ENCODE measurements around the gene NCMAP. TPM values are rescaled to one million over a fixed set of nuclear protein-coding genes. Genes with fewer than 3 reads are reported as not detected.

The NCMAP gene
- total RNA-seq, 2 donors from 2014 or later, result 2.0 to 7.7 TPM

GRCh38 chr1:24594328-24594598, 38.4 kb downstream of the NCMAP start:
- Histone ChIP-seq H3K4me1 (replicated peaks) (no peaks in the 10 kb centered on the region), H3K27ac (peak overlapping the region in 1 of 2 donors; percentile 23), H3K27me3 (replicated peaks; ENCODE audit: insufficient read depth) (no peaks in the 10 kb centered on the region), H3K36me3 (no peaks in the 10 kb centered on the region), H3K4me3 (no peak overlapping the region), H3K9me3 (no peaks in the 10 kb centered on the region)
- intact Hi-C loops (cut with DNase I), result no loop called here
- TF ChIP-seq POLR2A (IDR thresholded peaks at IDR 0.05), result no peak
- TF ChIP-seq POLR2AphosphoS5 (IDR thresholded peaks at IDR 0.05), result peak; percentile 76
- DNase-seq (ENCODE audit: low spot score), result peak; percentile 47
- WGBS, result 50% methylated on average over 3 of the region's 3 CpGs

- WGBS, result 82% methylated on average over 9 of the region's 9 CpGs
- H3K27ac ChIP-seq, result no peak overlapping the region
- DNase-seq (ENCODE audit: low spot score), result no peak
Observed at GRCh38 chr1:24596401-24596880, 40.6 kb downstream of the NCMAP start.

DNA sequence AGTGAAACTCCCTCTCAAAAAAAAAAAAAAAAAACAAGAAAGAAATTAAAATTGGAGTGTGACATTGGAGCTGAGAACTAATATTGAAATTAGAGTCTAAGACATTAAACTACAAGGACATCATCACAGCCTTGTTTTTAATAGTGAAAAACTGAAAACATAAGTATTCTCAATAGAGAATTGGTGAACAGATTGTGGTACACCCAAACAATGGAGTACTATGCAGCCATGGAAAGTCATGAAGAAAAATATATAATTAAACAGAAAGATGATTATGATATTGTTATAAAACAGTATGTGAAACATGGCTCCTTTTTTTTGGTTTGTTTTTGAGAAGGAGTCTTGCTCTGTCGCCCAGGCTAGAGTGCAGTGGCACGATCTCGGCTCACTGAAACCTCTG, 43.4 kb downstream of the NCMAP start:
- intact Hi-C loops (cut with DNase I), result no loop called here
- 97% methylated on average over 3 of the region's 3 CpGs for WGBS
- H3K27me3 ChIP-seq (replicated peaks; ENCODE audit: insufficient read depth), result no peaks in the 10 kb centered on the region

More at GRCh38 chr1:24596401-24596880, 40.6 kb downstream of the NCMAP start:
- Histone ChIP-seq H3K36me3 (no peaks in the 10 kb centered on the region), H3K9me3 (no peaks in the 10 kb centered on the region), H3K27me3 (replicated peaks; ENCODE audit: insufficient read depth) (no peaks in the 10 kb centered on the region), H3K4me1 (replicated peaks) (no peaks in the 10 kb centered on the region), H3K4me3 (no peak overlapping the region)
- intact Hi-C loops (cut with DNase I), result no loop called here
- TF ChIP-seq CTCF (IDR thresholded peaks at IDR 0.05), result no peak
- TF ChIP-seq POLR2A (IDR thresholded peaks at IDR 0.05), result no peak
- no peak for TF ChIP-seq POLR2AphosphoS5 (IDR thresholded peaks at IDR 0.05)

GRCh38 chr1:24600551-24600950, 44.7 kb downstream of the NCMAP start:
- Histone ChIP-seq H3K27ac (no peak overlapping the region), H3K27me3 (replicated peaks; ENCODE audit: insufficient read depth) (no peaks in the 10 kb centered on the region), H3K36me3 (no peaks in the 10 kb centered on the region), H3K4me1 (replicated peaks) (no peaks in the 10 kb centered on the region), H3K9me3 (no peaks in the 10 kb centered on the region), H3K4me3 (no peak overlapping the region)
- intact Hi-C loops (cut with DNase I), result no loop called here
- DNase-seq (ENCODE audit: low spot score), result no peak
- WGBS, result 67% methylated on average over 5 of the region's 5 CpGs
- TF ChIP-seq POLR2AphosphoS5 (IDR thresholded peaks at IDR 0.05) (no peak), CTCF (IDR thresholded peaks at IDR 0.05) (no peak), POLR2A (IDR thresholded peaks at IDR 0.05) (no peak)

More for the DNA sequence above, 43.4 kb downstream of the NCMAP start:
- H3K27ac ChIP-seq, result no peak overlapping the region
- no peaks in the 10 kb centered on the region for H3K36me3 ChIP-seq
- DNase-seq (ENCODE audit: low spot score), result no peak
- H3K4me3 ChIP-seq, result no peak overlapping the region
- no peaks in the 10 kb centered on the region for H3K9me3 ChIP-seq
- TF ChIP-seq POLR2AphosphoS5 (IDR thresholded peaks at IDR 0.05) (no peak), CTCF (IDR thresholded peaks at IDR 0.05) (no peak), POLR2A (IDR thresholded peaks at IDR 0.05) (no peak)
- no peaks in the 10 kb centered on the region for H3K4me1 ChIP-seq (replicated peaks)

- WGBS, result 89% methylated on average over 15 of the region's 19 CpGs
- intact Hi-C loops (cut with DNase I), result no loop called here
- H3K4me1 ChIP-seq (replicated peaks), result no peaks in the 10 kb centered on the region
- H3K9me3 ChIP-seq, result no peaks in the 10 kb centered on the region
- no peak for TF ChIP-seq POLR2AphosphoS5 (IDR thresholded peaks at IDR 0.05)
- no peak for TF ChIP-seq POLR2A (IDR thresholded peaks at IDR 0.05)
- TF ChIP-seq CTCF (IDR thresholded peaks at IDR 0.05), result no peak
- H3K36me3 ChIP-seq, result no peaks in the 10 kb centered on the region
- H3K4me3 ChIP-seq, result no peak overlapping the region
- no peak for DNase-seq (ENCODE audit: low spot score)
- H3K27me3 ChIP-seq (replicated peaks; ENCODE audit: insufficient read depth), result no peaks in the 10 kb centered on the region
- H3K27ac ChIP-seq, result no peak overlapping the region
Observed at GRCh38 chr1:24605534-24606295, 49.8 kb downstream of the NCMAP start.
